Aorta (tissue), 5 donors: Measurements from ENCODE around the gene RFPL1. TPM values are rescaled to one million over a fixed set of nuclear protein-coding genes. Genes with fewer than 3 reads are reported as not detected.
"Not testable (repeated sequence)": the region's sequence is repeated elsewhere in the genome, so short reads cannot be mapped to it uniquely, and the experiment has no call there.

Source experiments
- ATAC-seq: fragments of 200-7000 bp; cut with Tn5 transposase; one replicate; pipeline ENCODE4 v1.9.1; 2022; ENCODE audit warnings: moderate library complexity; ENCODE audit not compliant: low FRiP score
- DNase-seq, 2 donors: peaks; one replicate each; pipeline ENCODE4 v3.0.0-alpha.2; 2020
- H3K27ac ChIP-seq, 2 donors: one replicate each; pipeline ENCODE4 v1.5.1; 2013; ENCODE audit warnings: low read length in 2 of 2, mild to moderate bottlenecking in 2 of 2, moderate library complexity in 2 of 2, control low read depth in 1 of 2, inconsistent platforms in 1 of 2, low read depth in 1 of 2
- H3K27me3 ChIP-seq, 2 donors: one replicate each; pipeline ENCODE4 v1.6.1; 2013; ENCODE audit warnings: control low read depth in 1 of 2, low read length in 1 of 2, mild to moderate bottlenecking in 1 of 2, moderate library complexity in 1 of 2; ENCODE audit not compliant: insufficient read depth in 2 of 2, control insufficient read depth in 1 of 2
- H3K36me3 ChIP-seq, 2 donors: one replicate each; pipeline ENCODE4 v1.6.1; 2013; ENCODE audit warnings: control low read depth in 1 of 2, low read length in 1 of 2, mild to moderate bottlenecking in 1 of 2; ENCODE audit not compliant: insufficient read depth in 2 of 2, control insufficient read depth in 1 of 2
- H3K4me1 ChIP-seq, 2 donors: one replicate each; pipeline ENCODE4 v1.6.1; 2013; ENCODE audit warnings: low read length in 2 of 2, control low read depth in 1 of 2, mild to moderate bottlenecking in 1 of 2, moderate library complexity in 1 of 2; ENCODE audit not compliant: insufficient read depth in 2 of 2, control insufficient read depth in 1 of 2
- H3K4me3 ChIP-seq, 2 donors: one replicate each; pipeline ENCODE4 v1.5.1; 2013; ENCODE audit warnings: low read length in 2 of 2, control low read depth in 1 of 2, mild to moderate bottlenecking in 1 of 2
- H3K9me3 ChIP-seq: one replicate; pipeline ENCODE4 v1.6.1; 2013; ENCODE audit warnings: mild to moderate bottlenecking, low read length; ENCODE audit not compliant: control insufficient read depth
- WGBS, 2 donors: extraction: QIAGEN DNeasy Blood & Tissue Kit; methylation state at CpG; one replicate each; pipeline ENCODE4 v1.1.7; 2013; 5-methylcytosine and 5-hydroxymethylcytosine counted together
- intact Hi-C, 2 donors: fragments of 100-400 bp; cut with DNase I; formaldehyde crosslinking; loops; one replicate each; pipeline versions ENCODE4 v1.14.2 to v1.15.0; 2022
- polyA plus RNA-seq, 2 donors: library from polyadenylated mRNA; stranded (reverse); fragments of 200-250 nt; gene quantifications; one replicate each; pipeline ENCODE4 v1.2.3, GENCODE V29; 2013
- total RNA-seq, 2 donors: library from RNA; stranded (reverse); fragmentation: NEBNext Ultra II Directional; extraction: Animal tissue kit (Norgen Biotek cat#: 25700); gene quantifications; one replicate each; pipeline ENCODE4 v1.2.1, GENCODE V29; 2021
- donor health status: healthy with polysubstance abuse.
- donor health status: Bipolar disorder and iron deficiency.
- donor health status: DM: no; HTN: no; CAD: no.
- donor health status: DM: no; HTN: no; CAD: no.
- donor health status: DM: yes; HTN: yes; CAD: no.

Gene RFPL1
- total and polyA plus RNA-seq, 4 donors, result not detected

- 87 to 91% methylated on average over 3 of the region's 3 CpGs for WGBS, 2 donors
- Histone ChIP-seq H3K36me3 (no peaks in the 10 kb centered on the region), H3K4me3 (no peak overlapping the region), H3K9me3 (no peaks in the 10 kb centered on the region), H3K27ac (no peak overlapping the region), H3K27me3 (no peaks in the 10 kb centered on the region), H3K4me1 (no peaks in the 10 kb centered on the region)
- intact Hi-C loops, result no loop called here
- ATAC-seq (no peak), DNase-seq (no peak)
Measured at GRCh38 chr22:29484642-29485041, 46.3 kb downstream of the RFPL1 start.

GRCh38 chr22:29485448-29485847 is 47.1 kb downstream of the RFPL1 start:
- no peak overlapping the region for H3K27ac ChIP-seq
- intact Hi-C loops, result no loop called here
- no peaks in the 10 kb centered on the region for H3K9me3 ChIP-seq
- H3K4me1 ChIP-seq, result no peaks in the 10 kb centered on the region
- H3K4me3 ChIP-seq, result no peak overlapping the region
- no peaks in the 10 kb centered on the region for H3K27me3 ChIP-seq
- 93 to 95% methylated on average over 8 of the region's 8 CpGs for WGBS, 2 donors
- no peaks in the 10 kb centered on the region for H3K36me3 ChIP-seq
- ATAC-seq, result no peak
- no peak for DNase-seq

- Histone ChIP-seq H3K4me3 (no peak overlapping the region), H3K4me1 (no peaks in the 10 kb centered on the region), H3K36me3 (no peaks in the 10 kb centered on the region), H3K27me3 (no peaks in the 10 kb centered on the region), H3K27ac (no peak overlapping the region), H3K9me3 (no peaks in the 10 kb centered on the region)
- intact Hi-C loops, result no loop called here
- 58 to 59% methylated on average over 6 of the region's 6 CpGs for WGBS, 2 donors
- no peak for ATAC-seq
- DNase-seq, result no peak
Measured at GRCh38 chr22:29487426-29487986, 49.1 kb downstream of the RFPL1 start.

GRCh38 chr22:29489127-29489780 is 50.9 kb downstream of the RFPL1 start:
- H3K9me3 ChIP-seq, H3K4me3 ChIP-seq, H3K27ac ChIP-seq, ATAC-seq, intact Hi-C loops, H3K36me3 ChIP-seq, DNase-seq, H3K27me3 ChIP-seq, H3K4me1 ChIP-seq: not testable (repeated sequence)
- 81% methylated on average over 8 of the region's 8 CpGs for WGBS, 2 donors

DNA sequence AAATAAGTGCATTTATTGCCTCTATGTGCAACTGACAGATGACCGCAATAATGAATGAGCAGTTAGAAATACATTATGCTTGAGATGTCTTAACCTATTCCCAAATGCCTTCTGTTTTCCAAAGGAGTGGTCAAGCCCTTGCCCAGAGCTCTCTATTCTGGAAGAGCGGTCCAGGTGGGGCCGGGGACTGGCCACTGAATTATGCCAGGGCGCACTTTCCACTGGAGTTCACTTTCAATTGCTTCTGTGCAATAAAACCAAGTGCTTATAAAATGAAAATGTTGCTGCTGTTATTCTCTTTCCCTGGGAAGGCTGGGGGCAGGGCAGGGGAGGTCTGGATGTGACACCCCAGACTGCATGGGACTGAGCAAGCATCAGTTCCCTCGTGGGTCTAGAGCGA is 52.6 kb downstream of the RFPL1 start:
- peaks cover 6% of the 10 kb centered on the region for H3K9me3 ChIP-seq
- H3K27ac ChIP-seq, result no peak overlapping the region
- intact Hi-C loops, result no loop called here
- H3K36me3 ChIP-seq, result peaks cover 0 to 4% of the 10 kb centered on the region in 2 donors
- ATAC-seq (no peak), DNase-seq (no peak)
- 90 to 92% methylated on average over 6 of the region's 6 CpGs for WGBS, 2 donors
- peaks cover 0 to 2% of the 10 kb centered on the region in 2 donors for H3K27me3 ChIP-seq
- H3K4me3 ChIP-seq, result no peak overlapping the region
- no peaks in the 10 kb centered on the region for H3K4me1 ChIP-seq

Other genes with a start within 250 kb of the RFPL1 start
- 1 to 10 TPM; 1.2 to 7.0 TPM for gene EMID1, start 232.7 kb upstream of the RFPL1 start, total RNA-seq
- under 1 TPM; 0.13 to 0.69 TPM for gene EMID1, start 232.7 kb upstream of the RFPL1 start, polyA plus RNA-seq
- 10 to 100 TPM in 1 of 2 donors, 1 to 10 TPM in 1; 9.0 to 17.4 TPM for gene RHBDD3, start 170.6 kb upstream of the RFPL1 start, total RNA-seq
- gene RHBDD3, start 170.6 kb upstream of the RFPL1 start, polyA plus RNA-seq, result 10 to 100 TPM in 1 of 2 donors, 1 to 10 TPM in 1; 5.5 to 19.4 TPM
- gene EWSR1, start 170.3 kb upstream of the RFPL1 start, total RNA-seq, result 100 to 1,000 TPM; 176 to 184 TPM
- gene EWSR1, start 170.3 kb upstream of the RFPL1 start, polyA plus RNA-seq, result 100 to 1,000 TPM in 1 of 2 donors, 10 to 100 TPM in 1; 74.8 to 207 TPM
- 10 to 100 TPM; 21.0 to 22.3 TPM for gene GAS2L1, start 131.9 kb upstream of the RFPL1 start, total RNA-seq
- gene GAS2L1, start 131.9 kb upstream of the RFPL1 start, polyA plus RNA-seq, result 10 to 100 TPM; 11.4 to 21.5 TPM
- gene RASL10A, start 122.9 kb upstream of the RFPL1 start, total RNA-seq, result 1 to 10 TPM; 3.0 to 3.5 TPM
- gene RASL10A, start 122.9 kb upstream of the RFPL1 start, polyA plus RNA-seq, result under 1 TPM in 1 of 2 donors, not detected in 1; 0.49 TPM
- gene AP1B1, start 50.0 kb upstream of the RFPL1 start, total RNA-seq, result 10 to 100 TPM; 65.7 to 71.9 TPM
- gene AP1B1, start 50.0 kb upstream of the RFPL1 start, polyA plus RNA-seq, result 10 to 100 TPM; 22.3 to 22.6 TPM
- gene NEFH, start 41.6 kb downstream of the RFPL1 start, total RNA-seq, result under 1 TPM; 0.36 to 0.63 TPM
- under 1 TPM in 1 of 2 donors, not detected in 1; 0.38 TPM for gene NEFH, start 41.6 kb downstream of the RFPL1 start, polyA plus RNA-seq
- 10 to 100 TPM; 50.6 to 60.6 TPM for gene THOC5, start 115.2 kb downstream of the RFPL1 start, total RNA-seq
- gene THOC5, start 115.2 kb downstream of the RFPL1 start, polyA plus RNA-seq, result 100 to 1,000 TPM in 1 of 2 donors, 10 to 100 TPM in 1; 18.3 to 174 TPM
- 10 to 100 TPM in 1 of 2 donors, 1 to 10 TPM in 1; 8.8 to 19.9 TPM for gene NIPSNAP1, start 142.5 kb downstream of the RFPL1 start, total RNA-seq
- 10 to 100 TPM; 14.3 to 18.9 TPM for gene NIPSNAP1, start 142.5 kb downstream of the RFPL1 start, polyA plus RNA-seq
- gene NF2, start 165.1 kb downstream of the RFPL1 start, total RNA-seq, result 10 to 100 TPM; 35.6 TPM
- gene NF2, start 165.1 kb downstream of the RFPL1 start, polyA plus RNA-seq, result 1 to 10 TPM; 5.0 to 9.3 TPM